GM20431 (cell line): ENCODE data around the gene AP3M1.
"Not testable (repeated sequence)": the region's sequence is repeated elsewhere in the genome, so short reads cannot be mapped to it uniquely, and the experiment has no call there.

ENCODE experiments used
- in situ Hi-C: fragments of 300-500 bp; cut with MseI, MboI; formaldehyde crosslinking; loops from one replicate; pipeline ENCODE4 v1.15.0; 2020; ENCODE audit warnings: low sequenced_read_pairs; ENCODE audit not compliant: unreplicated experiment

The AP3M1 gene

DNA sequence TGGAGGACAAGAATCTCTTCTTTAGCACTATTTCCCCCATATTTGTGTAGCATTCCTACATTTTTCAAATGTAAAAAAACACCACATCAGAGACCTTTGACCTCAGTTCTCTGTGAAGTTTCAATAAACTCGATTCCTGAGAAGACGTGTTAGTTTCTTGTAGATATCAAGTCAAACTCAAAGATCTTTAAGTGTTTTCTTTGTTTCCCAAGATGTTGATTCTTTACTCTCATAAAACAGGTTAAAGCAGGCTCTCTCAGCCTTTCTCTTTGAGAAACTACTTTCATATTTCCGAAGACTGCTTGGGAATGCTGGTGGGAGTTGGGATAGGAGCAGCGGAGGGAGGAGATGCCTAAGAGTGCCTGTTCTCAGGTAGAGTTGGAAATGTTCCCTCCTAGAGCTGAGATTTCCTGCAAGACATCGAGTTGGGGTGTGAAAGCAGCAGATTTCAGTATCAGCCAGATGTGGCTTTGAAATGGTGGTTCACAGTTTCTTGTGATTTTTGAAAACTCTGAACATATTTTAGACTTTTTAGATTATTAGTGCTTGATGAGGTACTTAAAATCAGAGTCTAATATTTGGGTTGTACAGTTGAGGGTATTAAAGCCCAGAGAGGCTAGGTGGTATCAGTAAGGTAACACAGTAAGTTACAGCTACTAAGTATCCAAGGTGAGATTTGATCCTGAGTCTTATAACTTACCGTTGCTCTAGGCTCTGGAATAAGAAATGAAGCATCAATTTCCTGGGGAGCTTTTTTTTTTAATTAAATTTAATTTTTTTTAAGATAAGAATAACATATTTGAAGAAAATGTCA, 14.3 kb upstream of the AP3M1 start:
- in situ Hi-C loops, result no loop called here

DNA sequence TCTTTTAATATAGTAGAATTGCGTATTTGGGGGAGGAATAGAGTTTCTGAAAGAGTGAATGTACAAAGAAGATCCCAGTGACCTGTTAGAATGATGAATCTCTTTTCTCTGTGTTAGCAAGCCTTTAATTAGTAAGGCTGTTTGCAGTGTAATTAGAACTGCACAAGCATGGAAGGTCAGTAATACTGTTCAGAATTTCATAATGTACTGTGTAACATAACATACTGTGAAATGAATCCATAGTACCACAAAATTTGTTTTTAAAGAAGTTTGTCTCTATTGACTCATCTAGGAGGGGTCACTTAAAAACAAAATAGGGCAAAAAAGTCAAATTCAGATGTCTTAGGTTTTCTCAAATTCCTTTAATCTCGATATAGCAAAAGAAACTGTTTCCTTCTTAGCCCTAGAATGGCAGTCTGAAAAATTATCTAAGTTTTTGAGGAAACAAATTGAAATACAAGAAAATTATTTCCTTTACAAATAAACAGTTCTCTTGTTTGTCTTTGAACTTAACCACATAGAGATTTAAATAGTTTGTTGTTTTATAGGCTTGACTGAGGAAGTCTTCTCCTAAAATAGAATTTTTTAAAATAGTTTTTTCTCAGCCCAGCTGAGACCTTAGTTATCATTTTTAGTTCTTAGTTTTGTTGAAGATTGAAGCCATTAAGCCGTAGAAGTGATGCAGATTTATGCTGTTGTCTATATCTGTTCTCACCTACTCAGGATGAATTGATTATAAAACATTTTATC, 12.9 kb upstream of the AP3M1 start:
- in situ Hi-C loops, result no loop called here

DNA sequence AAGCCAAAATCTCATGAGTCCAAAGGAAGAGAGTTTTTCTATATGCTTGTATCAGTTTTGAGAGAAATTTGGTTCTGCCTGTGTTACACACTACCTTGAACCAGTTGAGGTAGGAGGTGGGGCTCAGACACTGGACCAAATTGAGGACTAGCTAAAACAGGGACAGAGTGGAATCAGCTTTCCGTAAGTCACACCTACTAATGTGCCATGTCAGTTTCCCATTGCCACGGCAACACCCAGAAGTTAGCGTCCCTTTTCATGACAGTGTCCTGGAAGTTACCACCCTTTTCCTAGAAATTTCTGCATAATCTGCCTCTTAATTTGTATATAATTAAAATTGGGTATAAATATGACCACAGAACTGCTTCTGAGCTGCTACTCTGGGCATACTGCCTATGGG, 9.4 kb upstream of the AP3M1 start:
- in situ Hi-C loops, result no loop called here

DNA sequence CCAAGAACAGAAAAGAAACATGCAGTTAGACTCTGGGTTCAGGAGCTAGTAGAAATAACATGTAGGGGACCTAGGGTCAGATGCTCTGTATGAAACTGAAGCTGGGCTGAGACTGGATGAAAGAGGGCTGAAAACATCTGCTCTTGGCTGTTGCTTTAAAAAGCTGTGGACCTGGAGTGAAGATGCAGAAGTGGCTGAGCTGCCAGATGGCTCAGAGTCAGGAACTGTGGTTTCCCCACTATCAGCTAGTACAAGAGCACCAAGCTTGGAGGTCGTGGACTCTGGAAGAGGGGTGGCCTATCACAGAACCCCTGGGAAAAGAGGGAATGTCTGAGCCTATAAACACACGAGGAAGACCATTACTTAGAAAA, 6.3 kb upstream of the AP3M1 start:
- in situ Hi-C loops, result no loop called here

DNA sequence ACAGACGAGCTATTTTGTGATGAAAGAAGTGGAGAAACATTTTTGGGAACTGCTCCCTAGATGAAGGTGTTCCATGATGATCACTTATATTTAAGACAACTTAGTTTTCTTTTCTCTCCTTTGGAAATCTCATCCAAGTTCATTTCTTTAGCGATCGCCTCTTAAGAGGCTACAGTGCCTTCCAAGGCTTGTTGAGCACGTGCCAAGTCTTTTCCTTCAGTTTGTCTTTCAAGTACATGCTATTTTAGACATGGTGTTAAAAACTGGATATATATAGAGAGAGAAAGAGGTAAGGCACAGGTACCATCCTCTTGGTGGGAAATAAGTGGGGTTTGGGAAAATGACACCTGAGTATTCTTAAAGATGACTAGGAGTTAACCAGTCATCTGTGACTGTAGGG, 3.0 kb upstream of the AP3M1 start:
- in situ Hi-C loops, result no loop called here

DNA sequence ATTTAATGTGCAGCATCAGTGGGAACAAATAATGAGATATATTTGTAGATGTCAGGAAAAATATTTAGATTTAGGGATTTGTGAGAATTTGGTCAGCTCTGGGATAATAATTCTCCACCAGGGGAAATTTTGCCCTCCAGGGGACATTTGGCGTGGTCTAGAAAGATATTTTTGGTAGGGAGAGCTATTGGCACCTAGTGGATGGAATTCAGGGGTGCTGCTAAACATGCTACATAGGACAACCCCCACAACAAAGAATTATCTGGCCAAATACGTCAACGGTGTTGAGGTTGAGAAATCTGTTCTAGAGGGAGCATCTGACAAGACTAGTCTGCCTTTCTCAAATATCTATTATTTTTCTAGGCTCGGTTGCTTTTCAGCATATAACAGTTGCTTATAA, 2.5 kb upstream of the AP3M1 start:
- in situ Hi-C loops, result no loop called here

DNA sequence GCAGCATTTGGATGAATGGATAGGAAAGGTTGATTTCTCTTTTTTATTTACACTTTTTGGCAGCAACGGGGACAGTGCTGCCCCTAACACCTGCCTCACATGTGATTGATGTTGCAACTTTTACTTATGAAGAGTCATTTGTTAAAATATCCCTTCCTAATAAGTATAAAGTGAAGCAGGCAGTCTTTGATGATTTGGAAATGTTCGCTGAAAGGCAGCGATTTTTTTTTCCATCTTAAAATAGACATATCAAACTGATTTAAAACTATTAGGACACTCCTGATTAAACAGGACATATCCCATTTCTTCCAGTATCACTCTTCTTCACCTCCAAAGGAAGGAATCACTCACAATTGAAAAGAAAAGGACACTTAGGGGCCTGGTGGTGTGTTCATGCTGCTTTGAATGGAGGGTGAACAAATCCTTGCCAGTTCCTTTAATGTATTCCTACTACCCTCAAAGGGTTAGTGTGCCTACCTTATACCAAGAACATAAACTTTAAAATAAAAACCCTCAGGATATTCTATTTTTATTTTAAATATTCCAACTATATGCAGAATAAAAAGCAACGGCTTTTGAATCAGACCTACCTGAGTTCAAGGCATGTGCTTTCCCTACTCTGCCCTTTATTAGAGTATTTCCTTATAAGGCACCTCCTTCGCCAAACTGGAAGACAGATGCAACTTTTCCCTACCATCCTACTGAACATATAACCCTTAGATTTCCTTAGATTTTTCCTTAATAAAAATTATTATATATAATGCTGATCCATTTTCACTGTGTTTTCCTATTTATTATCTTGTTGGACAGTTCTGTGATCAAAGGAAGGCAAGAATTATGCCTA, 1.5 kb upstream of the AP3M1 start:
- in situ Hi-C loops, result no loop called here

DNA sequence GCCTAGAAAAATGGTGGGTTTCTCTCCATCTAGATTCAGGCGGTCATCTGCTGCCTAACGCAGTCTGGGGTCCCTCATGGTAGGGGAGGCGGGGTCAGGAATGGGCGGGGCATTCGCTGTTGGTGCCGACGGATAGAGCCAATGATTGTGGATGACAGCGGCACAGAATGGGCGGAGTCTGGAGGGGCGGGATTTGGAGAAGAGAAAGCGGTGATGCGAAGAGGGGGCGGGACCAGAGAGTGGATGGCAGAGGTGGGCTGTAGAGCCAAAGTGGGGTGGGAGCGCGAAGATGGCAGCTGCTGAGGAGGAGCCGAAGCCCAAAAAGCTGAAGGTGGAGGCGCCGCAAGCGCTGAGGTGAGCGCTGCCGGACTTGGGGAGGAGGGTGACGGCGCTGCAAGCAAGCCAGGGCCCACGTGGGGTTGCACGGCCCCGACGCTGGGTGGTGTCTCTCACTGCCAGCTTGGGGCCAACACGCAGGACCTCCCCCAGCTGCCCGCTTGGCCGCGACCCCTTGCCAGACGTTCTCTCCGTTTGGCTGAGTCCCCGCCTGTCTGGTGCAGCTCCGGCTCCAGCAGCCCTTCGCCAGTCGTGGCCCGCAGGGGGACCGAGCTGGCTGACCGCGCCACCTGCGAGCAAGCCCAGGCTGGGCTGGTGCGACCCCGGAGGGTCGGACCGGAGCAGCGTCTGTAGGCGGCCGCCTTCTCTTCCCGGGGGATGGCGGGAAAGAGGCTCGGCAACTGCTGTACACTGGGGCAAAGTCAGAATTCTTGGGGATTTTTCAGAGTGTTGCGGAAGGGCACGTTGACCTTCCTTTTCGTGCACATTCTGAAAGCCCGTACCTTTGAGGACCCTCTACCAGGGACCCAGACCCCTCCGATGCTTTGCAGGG, 606 bp upstream of the AP3M1 start, which contains the start of gene ADK:
Gene ADK (plus strand): TSS at position 232 of the 889 bp plus-strand sequence. CDS start 58 bp downstream, at position 290.
- in situ Hi-C loops, result no loop called here

DNA sequence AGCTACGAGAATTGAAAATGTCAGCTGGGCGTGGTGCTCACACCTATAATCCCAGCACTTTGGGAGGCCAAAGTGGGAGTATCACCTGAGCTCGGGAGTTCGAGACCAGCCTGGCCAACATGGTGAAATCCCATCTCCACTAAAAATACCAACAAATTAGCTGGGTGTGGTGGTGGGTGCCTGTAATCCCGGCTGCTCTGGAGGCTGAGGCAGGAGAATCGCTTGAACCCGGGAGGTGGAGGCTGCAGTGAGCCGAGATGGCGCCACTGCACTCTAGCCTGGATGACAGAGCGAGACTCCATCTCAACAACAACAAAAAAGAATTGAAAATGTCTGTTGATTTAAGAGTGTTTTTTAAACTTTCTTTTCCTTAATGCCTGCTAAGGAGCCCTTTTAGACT, 3.6 kb downstream of the AP3M1 start:
- in situ Hi-C loops, result not testable (repeated sequence)

- in situ Hi-C loops, result no loop called here
These were observed 5.5 kb downstream of the AP3M1 start for GRCh38 chr10:74145133-74145532.

DNA sequence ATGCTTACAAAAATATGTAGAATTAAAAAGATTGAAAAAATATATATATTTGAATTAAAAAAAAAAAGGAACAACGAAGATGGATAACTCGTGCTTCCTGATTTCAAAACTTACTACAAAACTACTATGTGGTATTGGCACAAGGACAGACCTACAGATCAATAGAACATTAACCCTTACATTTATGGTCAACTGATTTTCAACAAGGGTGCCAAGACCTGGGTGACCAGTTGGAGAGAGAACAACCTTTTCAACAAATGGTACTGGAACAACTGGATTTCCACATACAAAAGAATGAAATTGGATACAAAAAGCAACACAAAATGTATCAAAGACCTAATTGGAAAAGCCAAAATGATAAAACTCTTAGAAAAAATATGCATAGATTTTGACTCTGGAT, 10.1 kb downstream of the AP3M1 start:
- in situ Hi-C loops, result no loop called here

DNA sequence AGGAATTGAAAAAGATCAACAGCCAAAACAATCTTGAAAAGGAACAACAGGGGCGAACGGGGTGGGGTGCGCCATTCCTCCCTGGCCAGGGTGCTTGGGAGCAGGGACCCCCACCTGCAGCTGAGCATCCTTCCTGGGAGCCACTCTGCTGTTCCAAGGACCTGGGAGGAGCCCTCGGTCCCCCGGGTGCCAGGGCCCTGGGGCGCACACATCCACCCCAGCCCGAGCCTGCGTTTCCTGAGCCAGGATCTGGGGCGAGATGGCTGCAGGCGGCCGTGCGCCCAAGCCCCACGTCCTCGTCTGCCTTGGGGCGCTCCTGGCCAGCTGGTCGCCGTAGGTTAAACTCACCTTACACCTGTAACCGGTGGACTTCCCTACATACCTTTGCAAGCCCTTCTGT, 10.6 kb downstream of the AP3M1 start:
- in situ Hi-C loops, result no loop called here

DNA sequence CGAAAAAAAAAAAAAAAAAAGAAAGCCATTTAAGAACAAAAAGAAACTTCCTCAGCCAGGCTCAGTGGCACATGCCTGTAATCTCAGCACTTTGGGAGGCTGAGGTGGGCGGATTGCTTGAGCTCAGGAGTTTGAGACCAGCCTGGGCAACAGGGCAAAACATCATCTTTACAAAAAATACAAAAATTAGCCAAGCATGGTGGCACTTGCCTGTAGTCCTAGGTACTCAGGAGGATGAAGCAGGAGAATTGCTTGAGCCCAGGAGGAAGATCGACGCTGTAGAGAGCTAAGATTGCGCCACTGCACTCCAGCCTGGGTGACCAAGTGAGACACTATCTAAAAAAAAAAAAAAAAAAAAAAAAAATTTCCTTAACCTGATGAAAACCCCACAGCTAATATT, 12.0 kb downstream of the AP3M1 start:
- in situ Hi-C loops, result not testable (repeated sequence)

- in situ Hi-C loops, result no loop called here
These were observed 12.6 kb downstream of the AP3M1 start for GRCh38 chr10:74137992-74138391.

- in situ Hi-C loops, result no loop called here
These were observed 15.2 kb downstream of the AP3M1 start for GRCh38 chr10:74135452-74135851.

DNA sequence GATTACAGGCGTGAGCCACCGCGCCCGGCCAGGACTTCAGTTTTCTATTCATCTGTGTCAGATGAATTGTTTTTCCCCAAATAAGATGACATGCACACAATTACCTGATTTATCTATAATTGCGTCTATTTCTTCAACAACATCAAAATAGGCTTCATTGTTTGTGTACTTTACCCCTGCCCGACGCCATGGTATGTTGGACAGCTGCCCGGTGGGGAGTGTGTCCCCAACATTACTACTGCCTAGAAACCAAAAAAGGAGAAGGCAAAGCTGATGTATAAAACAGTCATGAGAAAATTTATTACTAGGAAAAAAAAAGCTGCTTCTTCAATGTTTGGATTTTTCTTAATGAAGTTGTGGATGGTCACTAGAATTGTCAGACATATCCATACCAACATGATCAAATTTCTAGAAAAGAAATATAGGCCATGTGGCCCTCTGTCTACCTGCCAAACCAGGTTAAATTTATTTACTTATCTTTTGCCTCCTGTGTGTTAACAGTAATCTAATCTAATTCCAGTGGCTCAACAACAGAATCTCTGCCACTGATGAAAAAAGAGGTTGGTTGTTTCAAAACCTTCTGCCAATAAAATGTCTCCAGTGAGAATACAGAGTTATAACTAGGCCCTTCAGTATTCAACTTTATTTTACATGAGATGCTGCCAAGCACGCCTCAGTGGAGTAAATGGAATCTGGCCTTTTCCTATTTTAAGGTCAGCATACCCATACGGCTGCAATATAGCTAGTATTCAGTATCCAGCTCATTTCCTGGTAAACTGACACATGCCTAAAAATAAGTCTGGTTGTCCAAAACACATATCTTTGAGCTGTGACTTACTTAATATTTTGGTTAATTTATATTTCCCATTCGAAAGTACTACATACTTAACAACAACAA, 16.5 kb downstream of the AP3M1 start:
- in situ Hi-C loops, result no loop called here

DNA sequence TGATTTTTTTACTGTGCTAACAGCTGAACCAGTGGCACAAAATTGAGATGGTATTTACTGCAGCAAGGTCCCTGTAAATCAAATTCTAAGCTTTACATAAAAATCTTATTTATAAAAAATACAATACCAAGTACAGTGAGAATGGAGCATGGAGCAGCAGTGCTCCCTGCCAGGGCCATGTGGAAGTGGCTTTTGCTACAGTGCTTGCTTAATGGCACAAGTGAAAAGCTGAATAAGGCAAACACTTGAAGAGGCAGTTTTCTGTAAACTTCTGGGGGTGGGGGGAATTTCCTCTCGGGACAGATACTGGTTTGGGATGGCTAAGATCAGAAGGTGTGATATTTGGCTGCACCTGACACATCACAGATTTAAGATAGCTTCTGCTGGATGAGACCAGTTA, 27.5 kb downstream of the AP3M1 start:
- in situ Hi-C loops, result no loop called here

GRCh38 chr10:74122060-74122459, 28.6 kb downstream of the AP3M1 start:
- in situ Hi-C loops, result no loop called here

- in situ Hi-C loops, result no loop called here
These were observed 29.3 kb downstream of the AP3M1 start for GRCh38 chr10:74121368-74121767.
